GM23338 (cell line): ENCODE results near the gene NRK. TPM values are rescaled to one million over a fixed set of nuclear protein-coding genes. Genes with fewer than 3 reads are reported as not detected.
"Not testable (repeated sequence)": the region's sequence is repeated elsewhere in the genome, so short reads cannot be mapped to it uniquely, and the experiment has no call there.

Experiments
- ATAC-seq: fragments of 200-7000 bp; cut with Tn5 transposase; 3 replicates; pipeline ENCODE4 v1.9.1; 2020
- DNase-seq: peaks from one replicate; pipeline ENCODE4 v3.0.0-alpha.2; 2015; ENCODE audit warnings: low spot score
- H2AFZ ChIP-seq: fragments of 200-600 bp; sonication (generic); 2 replicates; pipeline ENCODE4 v1.8.0; 2016; ENCODE audit warnings: antibody characterized with exemption, mild to moderate bottlenecking, moderate library complexity
- H3F3A ChIP-seq: fragments of 200-600 bp; sonication (generic); replicated peaks from 2 replicates; pipeline ENCODE4 v1.8.0; 2017; ENCODE audit warnings: antibody characterized with exemption, mixed run types, low read depth
- H3K27ac ChIP-seq: fragments of 200-600 bp; sonication (generic); 2 replicates; pipeline ENCODE4 v1.6.1; 2016; ENCODE audit warnings: low read depth
- H3K27me3 ChIP-seq: fragments of 200-600 bp; sonication (generic); 2 replicates; pipeline ENCODE4 v1.8.0; 2016; ENCODE audit warnings: mild to moderate bottlenecking, mixed run types, moderate library complexity; ENCODE audit not compliant: insufficient read depth
- H3K36me3 ChIP-seq: fragments of 200-600 bp; sonication (generic); 2 replicates; pipeline ENCODE4 v1.8.0; 2016; ENCODE audit warnings: mild to moderate bottlenecking; ENCODE audit not compliant: insufficient read depth
- H3K4me1 ChIP-seq: fragments of 200-600 bp; sonication (generic); 2 replicates; pipeline ENCODE4 v1.8.0; 2016; ENCODE audit warnings: mild to moderate bottlenecking, moderate library complexity; ENCODE audit not compliant: insufficient read depth
- H3K4me2 ChIP-seq: fragments of 200-600 bp; sonication (generic); 2 replicates; pipeline ENCODE4 v1.7.1; 2017; ENCODE audit warnings: mixed run types
- H3K4me3 ChIP-seq: fragments of 200-600 bp; sonication (generic); 2 replicates; pipeline ENCODE4 v1.6.1; 2016; ENCODE audit warnings: mixed run types
- H3K79me2 ChIP-seq: fragments of 200-600 bp; sonication (generic); replicated peaks from 2 replicates; pipeline ENCODE4 v1.8.0; 2017; ENCODE audit warnings: mild to moderate bottlenecking; ENCODE audit not compliant: insufficient read depth
- H3K9me2 ChIP-seq: fragments of 200-600 bp; sonication (generic); 2 replicates; pipeline ENCODE4 v1.8.0; 2017; ENCODE audit not compliant: insufficient read depth
- H4K20me1 ChIP-seq: fragments of 200-600 bp; sonication (generic); replicated peaks from 2 replicates; pipeline ENCODE4 v1.8.0; 2017; ENCODE audit warnings: mild to moderate bottlenecking; ENCODE audit not compliant: insufficient read depth
- H3K27ac Mint-ChIP-seq: 2 replicates; pipeline ENCODE4 v1.8.0; 2020; ENCODE audit warnings: inconsistent platforms, mild to moderate bottlenecking, moderate library complexity, mixed read lengths
- H3K27me3 Mint-ChIP-seq: 3 replicates; pipeline ENCODE4 v1.8.0; 2022; ENCODE audit warnings: low read depth, mild to moderate bottlenecking, moderate library complexity, mixed read lengths, inconsistent platforms; ENCODE audit not compliant: insufficient read depth, poor library complexity
- H3K36me3 Mint-ChIP-seq: 3 replicates; pipeline ENCODE4 v1.8.0; 2021; ENCODE audit warnings: low read depth, mild to moderate bottlenecking, inconsistent platforms, moderate library complexity, mixed read lengths
- H3K4me1 Mint-ChIP-seq: 3 replicates; pipeline ENCODE4 v1.8.0; 2020; ENCODE audit warnings: mild to moderate bottlenecking, inconsistent platforms, mixed read lengths
- H3K4me3 Mint-ChIP-seq: 3 replicates; pipeline ENCODE4 v1.8.0; 2021; ENCODE audit warnings: moderate library complexity, mild to moderate bottlenecking, inconsistent platforms, mixed read lengths
- H3K9me3 Mint-ChIP-seq: 3 replicates; pipeline ENCODE4 v1.8.0; 2020; ENCODE audit warnings: moderate library complexity, mild to moderate bottlenecking, inconsistent platforms, mixed read lengths
- EZH2 ChIP-seq: fragments of 200-600 bp; sonication (generic); IDR thresholded peaks from one replicate; pipeline ENCODE4 v1.8.0; 2017; ENCODE audit warnings: antibody characterized with exemption, mild to moderate bottlenecking, low read depth; ENCODE audit not compliant: unreplicated experiment
- POLR2AphosphoS5 ChIP-seq: IDR thresholded peaks from 2 replicates; pipeline ENCODE4 v1.6.1; 2016; ENCODE audit warnings: antibody characterized with exemption, low read depth
- polyA plus RNA-seq: library from polyadenylated mRNA; unstranded; fragments of >200 nt; fragmentation: Nextera tagmentation; extraction: Ambion mirVana; gene quantifications from 2 replicates; pipeline ENCODE4 v1.2.1, GENCODE V29; 2016
- total RNA-seq: library from RNA; depleted of rRNA; stranded (reverse); fragments of >200 nt; shearing (Covaris generic); gene quantifications from 2 replicates; pipeline ENCODE4 v1.2.3, GENCODE V29; 2014
- TF ChIP-seq, protein P1 (sequence below): fragments of 250-450 bp; sonication (Bioruptor Pico); IDR thresholded peaks from 2 replicates; pipeline ENCODE4 v1.5.0; 2020; ENCODE audit warnings: mild to moderate bottlenecking, moderate library complexity

The NRK gene
- total and polyA plus RNA-seq, 2 experiments from 2014 or later: 6.4 to 16.2 TPM

DNA sequence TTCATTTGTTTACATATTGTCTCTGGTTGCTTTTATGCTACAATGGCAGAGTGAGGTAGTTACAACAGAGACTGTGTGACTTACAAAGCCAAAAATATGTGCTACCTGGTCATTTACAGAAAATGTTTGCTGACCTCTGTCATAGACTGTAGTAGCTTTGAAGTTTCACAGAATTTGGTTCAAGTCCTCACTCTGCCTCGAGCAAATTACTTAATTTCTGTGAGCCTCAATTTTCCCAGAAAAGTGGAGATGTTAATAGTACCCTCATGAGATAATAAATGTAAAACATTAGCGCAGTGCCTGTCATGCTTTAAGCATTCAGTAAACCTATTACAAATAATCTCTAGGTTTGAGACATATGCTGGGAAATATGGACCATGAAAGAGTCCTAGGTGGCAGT is 18.4 kb upstream of the NRK start:
- H3K27ac Mint-ChIP-seq: no peak overlapping the region
- H3K27me3 ChIP-seq: no peaks in the 10 kb centered on the region
- H3K9me3 Mint-ChIP-seq: peaks cover 8% of the 10 kb centered on the region; the same call in 1 of the 3 replicates
- H3K27ac ChIP-seq: no peak overlapping the region
- H3F3A ChIP-seq: no peaks in the 10 kb centered on the region
- H3K79me2 ChIP-seq: no peaks in the 10 kb centered on the region
- no peak overlapping the region for H3K4me3 Mint-ChIP-seq
- H3K4me1 ChIP-seq: no peaks in the 10 kb centered on the region
- no peak overlapping the region for H3K4me3 ChIP-seq
- H3K9me2 ChIP-seq: no peaks in the 10 kb centered on the region
- no peaks in the 10 kb centered on the region for H3K36me3 ChIP-seq
- ATAC-seq (no peak), DNase-seq (no peak)
- TF ChIP-seq EZH2 (no peak), POLR2AphosphoS5 (no peak)
- TF ChIP-seq, protein P1, sequence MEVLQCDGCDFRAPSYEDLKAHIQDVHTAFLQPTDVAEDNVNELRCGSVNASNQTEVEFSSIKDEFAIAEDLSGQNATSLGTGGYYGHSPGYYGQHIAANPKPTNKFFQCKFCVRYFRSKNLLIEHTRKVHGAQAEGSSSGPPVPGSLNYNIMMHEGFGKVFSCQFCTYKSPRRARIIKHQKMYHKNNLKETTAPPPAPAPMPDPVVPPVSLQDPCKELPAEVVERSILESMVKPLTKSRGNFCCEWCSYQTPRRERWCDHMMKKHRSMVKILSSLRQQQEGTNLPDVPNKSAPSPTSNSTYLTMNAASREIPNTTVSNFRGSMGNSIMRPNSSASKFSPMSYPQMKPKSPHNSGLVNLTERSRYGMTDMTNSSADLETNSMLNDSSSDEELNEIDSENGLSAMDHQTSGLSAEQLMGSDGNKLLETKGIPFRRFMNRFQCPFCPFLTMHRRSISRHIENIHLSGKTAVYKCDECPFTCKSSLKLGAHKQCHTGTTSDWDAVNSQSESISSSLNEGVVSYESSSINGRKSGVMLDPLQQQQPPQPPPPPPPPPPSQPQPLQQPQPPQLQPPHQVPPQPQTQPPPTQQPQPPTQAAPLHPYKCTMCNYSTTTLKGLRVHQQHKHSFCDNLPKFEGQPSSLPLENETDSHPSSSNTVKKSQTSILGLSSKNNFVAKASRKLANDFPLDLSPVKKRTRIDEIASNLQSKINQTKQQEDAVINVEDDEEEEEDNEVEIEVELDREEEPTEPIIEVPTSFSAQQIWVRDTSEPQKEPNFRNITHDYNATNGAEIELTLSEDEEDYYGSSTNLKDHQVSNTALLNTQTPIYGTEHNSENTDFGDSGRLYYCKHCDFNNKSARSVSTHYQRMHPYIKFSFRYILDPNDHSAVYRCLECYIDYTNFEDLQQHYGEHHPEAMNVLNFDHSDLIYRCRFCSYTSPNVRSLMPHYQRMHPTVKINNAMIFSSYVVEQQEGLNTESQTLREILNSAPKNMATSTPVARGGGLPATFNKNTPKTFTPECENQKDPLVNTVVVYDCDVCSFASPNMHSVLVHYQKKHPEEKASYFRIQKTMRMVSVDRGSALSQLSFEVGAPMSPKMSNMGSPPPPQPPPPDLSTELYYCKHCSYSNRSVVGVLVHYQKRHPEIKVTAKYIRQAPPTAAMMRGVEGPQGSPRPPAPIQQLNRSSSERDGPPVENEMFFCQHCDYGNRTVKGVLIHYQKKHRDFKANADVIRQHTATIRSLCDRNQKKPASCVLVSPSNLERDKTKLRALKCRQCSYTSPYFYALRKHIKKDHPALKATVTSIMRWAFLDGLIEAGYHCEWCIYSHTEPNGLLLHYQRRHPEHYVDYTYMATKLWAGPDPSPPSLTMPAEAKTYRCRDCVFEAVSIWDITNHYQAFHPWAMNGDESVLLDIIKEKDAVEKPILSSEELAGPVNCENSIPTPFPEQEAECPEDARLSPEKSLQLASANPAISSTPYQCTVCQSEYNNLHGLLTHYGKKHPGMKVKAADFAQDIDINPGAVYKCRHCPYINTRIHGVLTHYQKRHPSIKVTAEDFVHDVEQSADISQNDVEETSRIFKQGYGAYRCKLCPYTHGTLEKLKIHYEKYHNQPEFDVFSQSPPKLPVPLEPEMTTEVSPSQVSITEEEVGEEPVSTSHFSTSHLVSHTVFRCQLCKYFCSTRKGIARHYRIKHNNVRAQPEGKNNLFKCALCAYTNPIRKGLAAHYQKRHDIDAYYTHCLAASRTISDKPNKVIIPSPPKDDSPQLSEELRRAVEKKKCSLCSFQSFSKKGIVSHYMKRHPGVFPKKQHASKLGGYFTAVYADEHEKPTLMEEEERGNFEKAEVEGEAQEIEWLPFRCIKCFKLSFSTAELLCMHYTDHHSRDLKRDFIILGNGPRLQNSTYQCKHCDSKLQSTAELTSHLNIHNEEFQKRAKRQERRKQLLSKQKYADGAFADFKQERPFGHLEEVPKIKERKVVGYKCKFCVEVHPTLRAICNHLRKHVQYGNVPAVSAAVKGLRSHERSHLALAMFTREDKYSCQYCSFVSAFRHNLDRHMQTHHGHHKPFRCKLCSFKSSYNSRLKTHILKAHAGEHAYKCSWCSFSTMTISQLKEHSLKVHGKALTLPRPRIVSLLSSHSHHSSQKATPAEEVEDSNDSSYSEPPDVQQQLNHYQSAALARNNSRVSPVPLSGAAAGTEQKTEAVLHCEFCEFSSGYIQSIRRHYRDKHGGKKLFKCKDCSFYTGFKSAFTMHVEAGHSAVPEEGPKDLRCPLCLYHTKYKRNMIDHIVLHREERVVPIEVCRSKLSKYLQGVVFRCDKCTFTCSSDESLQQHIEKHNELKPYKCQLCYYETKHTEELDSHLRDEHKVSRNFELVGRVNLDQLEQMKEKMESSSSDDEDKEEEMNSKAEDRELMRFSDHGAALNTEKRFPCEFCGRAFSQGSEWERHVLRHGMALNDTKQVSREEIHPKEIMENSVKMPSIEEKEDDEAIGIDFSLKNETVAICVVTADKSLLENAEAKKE (CRISPR knock-in tag): no peak
- H3K4me1 Mint-ChIP-seq: no peaks in the 10 kb centered on the region
- H3K36me3 Mint-ChIP-seq: no peaks in the 10 kb centered on the region
- no peak overlapping the region for H3K4me2 ChIP-seq
- H3K27me3 Mint-ChIP-seq: no peaks in the 10 kb centered on the region
- no peaks in the 10 kb centered on the region for H4K20me1 ChIP-seq
- H2AFZ ChIP-seq: no peak overlapping the region

DNA sequence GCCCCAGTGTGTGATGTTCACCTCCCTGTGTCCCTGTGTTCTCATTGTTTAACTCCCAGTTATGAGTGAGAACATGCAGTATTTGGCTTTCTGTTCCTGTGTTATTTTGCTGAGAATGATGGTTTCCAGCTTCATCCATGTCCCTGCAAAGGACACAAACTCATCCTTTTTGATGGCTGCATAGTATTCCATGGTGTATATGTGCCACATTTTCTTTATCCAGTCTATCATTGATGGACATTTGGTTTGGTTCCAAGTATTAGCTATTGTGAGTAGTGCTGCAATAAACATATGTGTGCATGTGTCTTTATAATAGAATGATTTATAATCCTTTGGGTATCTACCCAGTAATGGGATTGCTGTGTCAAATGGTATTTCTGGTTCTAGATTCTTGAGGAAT is 16.7 kb upstream of the NRK start:
- not testable (repeated sequence) for H2AFZ ChIP-seq, H3F3A ChIP-seq, H3K27ac Mint-ChIP-seq, H3K36me3 ChIP-seq, H3K9me2 ChIP-seq, H3K9me3 Mint-ChIP-seq, H3K4me1 Mint-ChIP-seq, H3K27me3 Mint-ChIP-seq, H3K4me2 ChIP-seq, ATAC-seq, H3K27ac ChIP-seq, H4K20me1 ChIP-seq, H3K4me3 ChIP-seq, H3K4me1 ChIP-seq, H3K27me3 ChIP-seq, H3K36me3 Mint-ChIP-seq, H3K79me2 ChIP-seq, H3K4me3 Mint-ChIP-seq, DNase-seq
